Measurements from ENCODE around the gene ZFYVE28.
"Not testable (repeated sequence)": the region's sequence is repeated elsewhere in the genome, so short reads cannot be mapped to it uniquely, and the experiment has no call there.

ZFYVE28 gene

DNA sequence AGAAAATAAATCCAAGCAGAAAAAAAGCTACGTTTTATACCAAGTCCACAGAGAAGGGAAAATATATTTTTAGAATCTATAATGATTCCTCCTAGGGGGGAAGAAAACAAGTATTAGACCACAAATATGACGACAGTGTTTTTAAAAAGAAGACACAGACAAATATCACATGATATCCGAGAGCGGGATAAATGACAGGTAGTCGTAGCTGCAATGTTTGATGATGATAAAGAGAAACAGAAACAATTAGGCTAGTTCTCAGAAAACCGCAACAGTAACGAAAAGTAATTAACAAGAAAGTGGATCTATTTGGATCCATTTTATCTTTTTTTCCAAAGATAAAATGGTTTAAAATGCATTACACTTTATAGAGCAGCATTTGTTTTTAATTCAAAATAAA is 177.4 kb downstream of the ZFYVE28 start:
- DNase-seq: no peak

GRCh38 chr4:2236944-2237666 is 181.3 kb downstream of the ZFYVE28 start:
- DNase-seq: no peak

- DNase-seq: no peak
These were observed 187.4 kb downstream of the ZFYVE28 start for GRCh38 chr4:2231082-2231481.

- DNase-seq: no peak
These were observed 192.2 kb downstream of the ZFYVE28 start for GRCh38 chr4:2226261-2226660.

DNA sequence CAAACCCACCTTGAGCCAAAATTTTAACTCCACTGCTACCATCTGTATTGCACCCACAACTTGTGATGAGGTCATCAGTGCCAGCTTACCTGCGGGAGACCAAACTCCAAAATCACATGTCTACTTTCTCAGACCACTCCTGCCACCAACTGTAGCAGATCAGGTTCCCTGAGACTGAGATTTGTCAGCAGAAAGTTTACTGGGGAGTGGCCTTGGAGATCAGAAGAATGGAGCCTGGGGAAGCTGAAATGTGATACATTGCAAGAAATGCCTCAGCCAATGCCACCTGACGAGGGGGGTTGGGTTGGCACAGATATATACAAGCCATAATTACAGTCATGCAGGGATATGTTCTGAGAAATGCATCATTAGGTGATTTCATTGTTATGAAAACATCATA is 195.6 kb downstream of the ZFYVE28 start:
- DNase-seq: no peak

DNA sequence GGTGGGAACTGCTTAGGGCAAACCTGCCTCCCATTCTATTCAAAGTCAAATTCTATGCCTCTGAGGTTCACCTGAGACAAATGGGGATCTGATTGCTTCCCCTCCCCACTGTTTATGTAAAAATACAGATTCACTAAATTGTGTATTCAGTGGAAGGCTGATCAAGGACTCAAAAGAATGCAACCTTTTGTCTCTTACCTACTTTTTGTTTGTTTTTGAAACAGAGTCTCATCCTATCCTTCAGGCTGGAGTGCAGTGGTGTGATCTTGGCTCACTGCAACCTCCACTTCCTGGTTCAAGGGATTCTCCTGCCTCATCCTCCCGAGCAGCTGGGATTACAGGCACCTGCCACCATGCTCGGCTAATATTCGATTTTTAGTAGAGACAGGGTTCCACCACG is 197.1 kb downstream of the ZFYVE28 start:
- not testable (repeated sequence) for DNase-seq

DNA sequence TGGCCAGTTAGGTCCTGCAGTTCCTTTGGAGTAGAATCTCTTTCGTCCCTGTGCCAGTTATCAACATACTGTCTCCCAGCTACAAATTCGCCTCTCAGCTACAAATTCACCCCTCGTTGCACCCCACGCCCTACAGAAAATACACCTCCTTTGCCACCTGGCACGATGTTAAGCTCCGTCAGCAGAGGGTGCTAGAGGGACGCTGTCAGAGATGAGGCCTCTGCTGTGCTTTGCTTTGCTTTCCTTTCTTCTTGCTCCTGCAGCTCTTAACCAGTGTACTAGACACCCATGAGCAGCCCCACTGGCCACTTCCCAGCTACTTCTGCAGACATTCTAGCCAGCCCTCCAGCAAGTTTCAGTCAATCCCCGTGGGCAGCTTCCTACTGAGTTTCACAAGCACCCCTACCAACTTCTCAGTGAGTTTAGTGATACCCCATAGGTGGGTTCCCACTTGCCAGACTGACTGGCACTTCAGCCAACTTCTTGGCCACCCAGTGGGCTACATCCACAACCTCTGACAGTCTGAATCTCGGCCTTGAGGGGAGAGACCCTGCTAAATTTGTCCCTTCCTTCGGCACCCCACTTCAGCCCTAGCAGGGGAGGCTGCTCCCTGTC is 198.3 kb downstream of the ZFYVE28 start:
- peak; percentile 75 to 77 for DNase-seq
